ENCODE data around the gene LVRN. TPM values are rescaled to one million over a fixed set of nuclear protein-coding genes. Genes with fewer than 3 reads are reported as not detected.

The LVRN gene
- total and polyA plus RNA-seq, 2 experiments from 2014 or later: 0.31 to 0.45 TPM

DNA sequence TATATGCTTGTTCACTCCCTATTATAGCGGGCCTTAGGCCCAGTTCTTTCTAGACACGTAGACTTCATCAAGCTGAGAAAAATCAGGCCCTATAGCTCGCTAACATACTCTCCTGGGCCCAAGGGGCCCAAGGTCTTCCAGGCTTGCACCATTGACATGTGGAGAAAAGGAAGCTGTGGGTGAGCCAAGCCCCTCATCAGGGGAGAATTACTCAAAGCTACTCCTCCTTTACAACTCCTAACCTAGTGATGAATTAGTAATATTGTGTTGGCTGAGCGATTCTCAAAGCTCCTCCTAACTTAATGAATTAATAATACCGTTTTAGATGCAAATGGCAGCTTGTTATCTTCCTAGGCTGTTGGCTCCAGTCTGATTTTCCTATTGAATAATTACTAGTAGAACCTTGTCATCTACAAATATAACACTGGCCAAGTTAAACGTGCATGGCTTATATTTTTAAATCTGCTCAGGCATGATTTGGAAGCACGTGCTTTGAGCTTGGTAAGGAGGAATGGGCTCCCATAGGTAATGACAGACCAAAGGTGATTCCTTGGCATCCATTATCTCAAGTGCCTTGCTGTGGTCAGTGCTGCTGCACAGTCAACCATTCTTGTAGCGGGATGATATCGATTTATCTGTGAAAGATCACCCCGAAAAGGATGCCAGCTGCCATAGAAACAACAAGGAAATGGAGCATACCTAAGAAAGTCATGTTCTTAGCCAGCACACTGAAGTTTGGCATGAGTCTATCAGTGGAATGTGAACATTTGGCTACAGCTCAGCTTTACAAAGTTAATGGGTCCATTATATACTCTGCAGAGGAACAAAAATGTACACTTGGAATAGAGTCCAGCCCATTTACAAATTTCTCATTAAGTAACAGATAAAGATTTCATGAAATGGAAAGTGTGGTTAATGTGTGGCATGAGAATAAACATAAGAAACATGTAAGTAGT lies 23.8 kb downstream of the LVRN start (continued):
- TF ChIP-seq, protein P1, sequence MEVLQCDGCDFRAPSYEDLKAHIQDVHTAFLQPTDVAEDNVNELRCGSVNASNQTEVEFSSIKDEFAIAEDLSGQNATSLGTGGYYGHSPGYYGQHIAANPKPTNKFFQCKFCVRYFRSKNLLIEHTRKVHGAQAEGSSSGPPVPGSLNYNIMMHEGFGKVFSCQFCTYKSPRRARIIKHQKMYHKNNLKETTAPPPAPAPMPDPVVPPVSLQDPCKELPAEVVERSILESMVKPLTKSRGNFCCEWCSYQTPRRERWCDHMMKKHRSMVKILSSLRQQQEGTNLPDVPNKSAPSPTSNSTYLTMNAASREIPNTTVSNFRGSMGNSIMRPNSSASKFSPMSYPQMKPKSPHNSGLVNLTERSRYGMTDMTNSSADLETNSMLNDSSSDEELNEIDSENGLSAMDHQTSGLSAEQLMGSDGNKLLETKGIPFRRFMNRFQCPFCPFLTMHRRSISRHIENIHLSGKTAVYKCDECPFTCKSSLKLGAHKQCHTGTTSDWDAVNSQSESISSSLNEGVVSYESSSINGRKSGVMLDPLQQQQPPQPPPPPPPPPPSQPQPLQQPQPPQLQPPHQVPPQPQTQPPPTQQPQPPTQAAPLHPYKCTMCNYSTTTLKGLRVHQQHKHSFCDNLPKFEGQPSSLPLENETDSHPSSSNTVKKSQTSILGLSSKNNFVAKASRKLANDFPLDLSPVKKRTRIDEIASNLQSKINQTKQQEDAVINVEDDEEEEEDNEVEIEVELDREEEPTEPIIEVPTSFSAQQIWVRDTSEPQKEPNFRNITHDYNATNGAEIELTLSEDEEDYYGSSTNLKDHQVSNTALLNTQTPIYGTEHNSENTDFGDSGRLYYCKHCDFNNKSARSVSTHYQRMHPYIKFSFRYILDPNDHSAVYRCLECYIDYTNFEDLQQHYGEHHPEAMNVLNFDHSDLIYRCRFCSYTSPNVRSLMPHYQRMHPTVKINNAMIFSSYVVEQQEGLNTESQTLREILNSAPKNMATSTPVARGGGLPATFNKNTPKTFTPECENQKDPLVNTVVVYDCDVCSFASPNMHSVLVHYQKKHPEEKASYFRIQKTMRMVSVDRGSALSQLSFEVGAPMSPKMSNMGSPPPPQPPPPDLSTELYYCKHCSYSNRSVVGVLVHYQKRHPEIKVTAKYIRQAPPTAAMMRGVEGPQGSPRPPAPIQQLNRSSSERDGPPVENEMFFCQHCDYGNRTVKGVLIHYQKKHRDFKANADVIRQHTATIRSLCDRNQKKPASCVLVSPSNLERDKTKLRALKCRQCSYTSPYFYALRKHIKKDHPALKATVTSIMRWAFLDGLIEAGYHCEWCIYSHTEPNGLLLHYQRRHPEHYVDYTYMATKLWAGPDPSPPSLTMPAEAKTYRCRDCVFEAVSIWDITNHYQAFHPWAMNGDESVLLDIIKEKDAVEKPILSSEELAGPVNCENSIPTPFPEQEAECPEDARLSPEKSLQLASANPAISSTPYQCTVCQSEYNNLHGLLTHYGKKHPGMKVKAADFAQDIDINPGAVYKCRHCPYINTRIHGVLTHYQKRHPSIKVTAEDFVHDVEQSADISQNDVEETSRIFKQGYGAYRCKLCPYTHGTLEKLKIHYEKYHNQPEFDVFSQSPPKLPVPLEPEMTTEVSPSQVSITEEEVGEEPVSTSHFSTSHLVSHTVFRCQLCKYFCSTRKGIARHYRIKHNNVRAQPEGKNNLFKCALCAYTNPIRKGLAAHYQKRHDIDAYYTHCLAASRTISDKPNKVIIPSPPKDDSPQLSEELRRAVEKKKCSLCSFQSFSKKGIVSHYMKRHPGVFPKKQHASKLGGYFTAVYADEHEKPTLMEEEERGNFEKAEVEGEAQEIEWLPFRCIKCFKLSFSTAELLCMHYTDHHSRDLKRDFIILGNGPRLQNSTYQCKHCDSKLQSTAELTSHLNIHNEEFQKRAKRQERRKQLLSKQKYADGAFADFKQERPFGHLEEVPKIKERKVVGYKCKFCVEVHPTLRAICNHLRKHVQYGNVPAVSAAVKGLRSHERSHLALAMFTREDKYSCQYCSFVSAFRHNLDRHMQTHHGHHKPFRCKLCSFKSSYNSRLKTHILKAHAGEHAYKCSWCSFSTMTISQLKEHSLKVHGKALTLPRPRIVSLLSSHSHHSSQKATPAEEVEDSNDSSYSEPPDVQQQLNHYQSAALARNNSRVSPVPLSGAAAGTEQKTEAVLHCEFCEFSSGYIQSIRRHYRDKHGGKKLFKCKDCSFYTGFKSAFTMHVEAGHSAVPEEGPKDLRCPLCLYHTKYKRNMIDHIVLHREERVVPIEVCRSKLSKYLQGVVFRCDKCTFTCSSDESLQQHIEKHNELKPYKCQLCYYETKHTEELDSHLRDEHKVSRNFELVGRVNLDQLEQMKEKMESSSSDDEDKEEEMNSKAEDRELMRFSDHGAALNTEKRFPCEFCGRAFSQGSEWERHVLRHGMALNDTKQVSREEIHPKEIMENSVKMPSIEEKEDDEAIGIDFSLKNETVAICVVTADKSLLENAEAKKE (CRISPR knock-in tag; IDR thresholded peaks at IDR 0.05): no peak
- TF ChIP-seq STAT1 (IDR thresholded peaks at IDR 0.05; ENCODE audit: unreplicated experiment) (no peak), ETS1 (IDR thresholded peaks at IDR 0.05) (no peak), NANOG (IDR thresholded peaks at IDR 0.05; ENCODE audit: borderline replicate concordance) (no peak), EZH2phosphoT487 (IDR thresholded peaks at IDR 0.05; ENCODE audit: unreplicated experiment) (no peak)
- TF ChIP-seq, protein P2, sequence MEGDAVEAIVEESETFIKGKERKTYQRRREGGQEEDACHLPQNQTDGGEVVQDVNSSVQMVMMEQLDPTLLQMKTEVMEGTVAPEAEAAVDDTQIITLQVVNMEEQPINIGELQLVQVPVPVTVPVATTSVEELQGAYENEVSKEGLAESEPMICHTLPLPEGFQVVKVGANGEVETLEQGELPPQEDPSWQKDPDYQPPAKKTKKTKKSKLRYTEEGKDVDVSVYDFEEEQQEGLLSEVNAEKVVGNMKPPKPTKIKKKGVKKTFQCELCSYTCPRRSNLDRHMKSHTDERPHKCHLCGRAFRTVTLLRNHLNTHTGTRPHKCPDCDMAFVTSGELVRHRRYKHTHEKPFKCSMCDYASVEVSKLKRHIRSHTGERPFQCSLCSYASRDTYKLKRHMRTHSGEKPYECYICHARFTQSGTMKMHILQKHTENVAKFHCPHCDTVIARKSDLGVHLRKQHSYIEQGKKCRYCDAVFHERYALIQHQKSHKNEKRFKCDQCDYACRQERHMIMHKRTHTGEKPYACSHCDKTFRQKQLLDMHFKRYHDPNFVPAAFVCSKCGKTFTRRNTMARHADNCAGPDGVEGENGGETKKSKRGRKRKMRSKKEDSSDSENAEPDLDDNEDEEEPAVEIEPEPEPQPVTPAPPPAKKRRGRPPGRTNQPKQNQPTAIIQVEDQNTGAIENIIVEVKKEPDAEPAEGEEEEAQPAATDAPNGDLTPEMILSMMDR (conservative IDR thresholded peaks at IDR 0.05; ENCODE audit: low read depth in 2 of 2): no peak
